GM10266 (cell line): ENCODE results near the gene TMEM131L.

ENCODE experiments used
- DNase-seq: peaks from one replicate; pipeline ENCODE4 v3.0.0; 2012; ENCODE audit errors: extremely low spot score
- TF ChIP-seq, protein P1 (sequence below): IDR thresholded peaks from 2 replicates; pipeline ENCODE4 v1.5.1; 2012; ENCODE audit warnings: mild to moderate bottlenecking, low read depth; ENCODE audit not compliant: control insufficient read depth, insufficient read depth; ENCODE audit errors: missing control alignments

The TMEM131L gene

DNA sequence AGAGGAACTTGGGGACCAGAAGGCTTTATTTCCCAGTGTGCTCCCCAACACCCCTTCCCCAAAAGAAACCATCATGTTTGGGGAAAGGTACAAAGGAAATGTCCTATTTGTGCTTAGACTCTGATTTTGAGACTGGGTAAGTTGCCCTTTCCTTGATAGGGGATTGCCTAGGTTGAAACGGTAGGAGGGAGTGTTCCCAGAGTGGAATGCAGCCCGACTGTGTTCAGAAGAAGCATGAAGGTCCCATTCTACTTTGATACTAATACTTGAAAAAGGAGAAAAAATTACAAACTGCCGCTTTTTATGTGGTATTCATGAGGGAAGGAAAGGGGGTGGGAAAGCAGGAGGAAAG, 32.4 kb upstream of the TMEM131L start:
- TF ChIP-seq, protein P1, sequence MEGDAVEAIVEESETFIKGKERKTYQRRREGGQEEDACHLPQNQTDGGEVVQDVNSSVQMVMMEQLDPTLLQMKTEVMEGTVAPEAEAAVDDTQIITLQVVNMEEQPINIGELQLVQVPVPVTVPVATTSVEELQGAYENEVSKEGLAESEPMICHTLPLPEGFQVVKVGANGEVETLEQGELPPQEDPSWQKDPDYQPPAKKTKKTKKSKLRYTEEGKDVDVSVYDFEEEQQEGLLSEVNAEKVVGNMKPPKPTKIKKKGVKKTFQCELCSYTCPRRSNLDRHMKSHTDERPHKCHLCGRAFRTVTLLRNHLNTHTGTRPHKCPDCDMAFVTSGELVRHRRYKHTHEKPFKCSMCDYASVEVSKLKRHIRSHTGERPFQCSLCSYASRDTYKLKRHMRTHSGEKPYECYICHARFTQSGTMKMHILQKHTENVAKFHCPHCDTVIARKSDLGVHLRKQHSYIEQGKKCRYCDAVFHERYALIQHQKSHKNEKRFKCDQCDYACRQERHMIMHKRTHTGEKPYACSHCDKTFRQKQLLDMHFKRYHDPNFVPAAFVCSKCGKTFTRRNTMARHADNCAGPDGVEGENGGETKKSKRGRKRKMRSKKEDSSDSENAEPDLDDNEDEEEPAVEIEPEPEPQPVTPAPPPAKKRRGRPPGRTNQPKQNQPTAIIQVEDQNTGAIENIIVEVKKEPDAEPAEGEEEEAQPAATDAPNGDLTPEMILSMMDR = no peak
- DNase-seq = no peak

DNA sequence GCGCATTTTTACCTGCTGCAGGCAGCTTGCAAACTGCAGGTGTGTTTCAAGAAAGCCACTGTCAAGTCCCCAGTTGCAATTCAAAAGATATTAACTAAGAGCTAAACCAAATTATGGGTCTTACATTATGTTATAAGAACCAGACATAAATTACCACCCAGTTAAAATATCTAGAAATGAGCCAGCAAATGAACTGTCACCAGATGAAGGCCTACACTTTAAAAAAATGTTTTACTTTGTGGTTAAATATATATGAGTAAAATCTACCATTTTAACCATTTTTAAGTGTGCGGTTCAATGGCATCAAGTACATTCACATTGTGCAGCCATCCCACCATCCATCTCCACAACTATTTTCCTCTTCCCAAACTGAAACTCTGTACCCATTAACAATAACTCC, 32.0 kb upstream of the TMEM131L start:
- TF ChIP-seq, protein P1 = no peak
- no peak for DNase-seq

DNA sequence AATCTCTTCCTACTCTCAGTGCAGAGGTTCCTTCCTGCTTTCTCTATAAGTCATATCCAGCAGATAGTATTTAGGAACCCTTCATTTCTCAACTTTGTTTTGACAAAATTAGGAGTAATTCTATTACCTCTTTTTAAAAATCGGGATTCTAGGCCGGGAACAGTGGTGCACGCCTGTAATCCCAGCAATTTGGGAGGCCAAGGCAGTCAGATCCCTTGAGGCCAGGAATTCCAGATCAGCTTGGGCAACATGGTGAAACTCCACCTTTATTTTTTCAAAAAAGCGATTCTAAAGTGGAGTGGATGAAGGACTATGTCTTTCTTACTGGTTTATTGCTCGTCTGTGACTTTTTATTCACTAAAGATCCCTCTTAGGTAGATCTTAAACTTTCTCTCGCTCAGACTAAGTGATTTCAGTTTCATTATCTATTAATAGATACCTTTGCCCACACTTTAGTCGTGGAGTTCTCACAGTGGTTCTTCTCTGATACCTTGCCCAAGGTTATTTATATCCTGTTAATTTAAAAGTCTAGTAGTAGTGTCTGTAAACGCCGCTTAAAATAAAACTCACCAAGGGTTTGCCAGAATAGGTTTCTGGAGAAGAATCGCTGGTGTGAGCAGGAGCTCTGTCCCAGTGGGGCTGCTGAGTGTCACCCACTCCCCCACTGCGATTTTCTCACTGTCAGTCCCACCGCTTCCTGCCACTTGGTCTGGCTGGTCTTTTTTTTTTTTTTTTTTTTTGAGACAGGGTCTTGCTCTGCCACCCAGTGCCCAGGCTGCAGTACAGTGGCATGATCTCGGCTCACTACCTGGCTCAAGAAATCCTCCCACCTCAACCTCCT, 27.0 kb upstream of the TMEM131L start:
- DNase-seq = peak; percentile 45
- TF ChIP-seq, protein P1 = no peak

DNA sequence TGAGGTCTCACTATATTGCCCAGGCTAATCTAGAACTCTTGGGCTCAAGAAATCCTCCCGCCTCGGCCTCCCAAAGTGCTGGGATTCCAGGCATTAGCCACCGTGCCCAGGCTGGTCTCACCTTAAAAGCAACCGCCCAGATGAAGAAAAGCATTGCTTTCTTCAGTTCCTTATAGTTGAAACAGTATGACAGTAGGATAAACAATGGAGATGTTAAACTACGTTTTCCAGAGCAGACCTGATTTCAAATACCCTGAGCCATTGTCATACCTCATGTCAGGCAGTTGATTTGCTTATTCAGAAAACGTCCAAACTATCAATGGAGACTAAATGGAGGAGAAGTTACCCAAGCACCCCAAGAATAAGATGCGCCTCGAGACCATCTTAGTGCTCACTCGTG, 26.3 kb upstream of the TMEM131L start:
- DNase-seq = no peak
- TF ChIP-seq, protein P1 = no peak

DNA sequence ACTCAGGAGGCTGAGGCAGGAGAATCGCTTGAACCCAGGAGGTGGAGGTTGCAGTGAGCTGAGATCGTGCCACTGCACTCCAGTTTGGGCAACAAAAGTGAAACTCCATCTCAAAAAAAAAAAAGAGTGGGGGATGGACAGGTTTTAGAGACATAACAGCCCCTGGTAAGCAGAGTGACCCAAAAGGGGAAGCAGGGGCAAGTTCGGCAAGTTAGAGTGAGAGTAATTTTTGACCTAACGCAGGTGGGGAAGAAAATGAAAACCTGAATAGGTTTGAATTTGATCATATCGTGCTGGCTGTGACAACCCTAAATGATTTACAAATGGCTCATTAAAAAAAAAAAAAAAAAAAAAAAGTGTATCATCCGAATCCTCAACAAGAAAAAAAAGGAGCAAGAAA, 25.7 kb upstream of the TMEM131L start:
- DNase-seq = no peak
- TF ChIP-seq, protein P1 = no peak

DNA sequence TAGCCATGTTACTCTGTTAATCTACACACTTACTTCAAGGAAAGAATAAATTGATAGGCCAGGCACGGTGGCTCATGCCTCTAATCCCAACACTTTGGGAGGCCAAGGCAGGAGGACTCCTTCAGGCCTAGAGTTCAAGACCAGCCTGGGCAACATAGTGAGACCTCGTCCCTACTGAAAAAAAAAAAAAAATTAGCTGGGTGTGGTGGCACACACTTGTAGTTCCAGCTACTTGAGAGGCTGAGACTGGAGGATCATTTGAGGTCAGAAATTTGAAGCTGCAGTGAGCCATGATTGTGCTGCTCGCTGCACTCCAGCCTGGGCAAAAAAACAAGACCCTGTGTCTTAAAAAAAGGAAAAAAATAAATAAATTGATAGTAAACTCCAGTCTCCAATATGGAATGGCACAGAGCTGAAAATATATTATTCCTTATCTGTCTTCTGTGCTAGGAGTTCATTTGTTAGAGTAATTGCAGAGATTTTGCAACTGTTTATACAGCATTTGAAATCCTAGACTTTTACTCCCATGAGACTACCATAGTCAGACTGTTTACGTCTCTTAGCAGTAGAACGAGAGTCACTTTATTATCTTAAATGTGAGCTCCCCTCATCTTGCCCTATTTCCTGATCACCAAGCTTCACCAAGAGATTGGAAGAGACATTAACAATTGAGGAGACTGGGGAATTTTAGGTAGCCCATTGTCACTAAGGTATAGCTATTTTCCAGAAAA, 18.8 kb upstream of the TMEM131L start:
- DNase-seq = no peak
- TF ChIP-seq, protein P1 = no peak
